GM19023 (cell line): ENCODE results near the gene KIF25.

Experiments
- ATAC-seq: cut with Tn5 transposase; IDR thresholded peaks from one replicate; pipeline ENCODE4 v1.9.1; 2021; ENCODE audit warnings: mild to moderate bottlenecking, moderate library complexity; ENCODE audit not compliant: unreplicated experiment

Gene KIF25

GRCh38 chr6:168033791-168034190 lies 36.3 kb downstream of the KIF25 start:
- ATAC-seq = no peak

- ATAC-seq = no peak
Measured at GRCh38 chr6:168034537-168034936, 37.1 kb downstream of the KIF25 start.

- ATAC-seq = no peak
Measured at GRCh38 chr6:168035098-168035660, 37.7 kb downstream of the KIF25 start.

GRCh38 chr6:168035661-168036545 lies 38.4 kb downstream of the KIF25 start:
- ATAC-seq = no peak

GRCh38 chr6:168037242-168037641 lies 39.8 kb downstream of the KIF25 start:
- ATAC-seq = no peak

- no peak for ATAC-seq
Measured at GRCh38 chr6:168037856-168038255, 40.4 kb downstream of the KIF25 start.

- no peak for ATAC-seq
Measured at GRCh38 chr6:168038576-168039140, 41.2 kb downstream of the KIF25 start.

GRCh38 chr6:168039301-168039700 lies 41.8 kb downstream of the KIF25 start:
- ATAC-seq = no peak

- ATAC-seq = no peak
Measured at GRCh38 chr6:168039849-168040248, 42.4 kb downstream of the KIF25 start.

- no peak for ATAC-seq
Measured at GRCh38 chr6:168040856-168041496, 43.5 kb downstream of the KIF25 start.

- no peak for ATAC-seq
Measured at GRCh38 chr6:168041928-168042327, 44.5 kb downstream of the KIF25 start.

GRCh38 chr6:168042426-168043192 lies 45.1 kb downstream of the KIF25 start:
- ATAC-seq = no peak

GRCh38 chr6:168043193-168043847 lies 45.8 kb downstream of the KIF25 start:
- ATAC-seq = no peak

GRCh38 chr6:168043848-168044415 lies 46.5 kb downstream of the KIF25 start:
- ATAC-seq = no peak

- no peak for ATAC-seq
Measured at GRCh38 chr6:168044521-168045130, 47.2 kb downstream of the KIF25 start.

GRCh38 chr6:168045141-168045691 lies 47.7 kb downstream of the KIF25 start:
- no peak for ATAC-seq

- ATAC-seq = no peak
Measured at GRCh38 chr6:168045706-168046620, 48.5 kb downstream of the KIF25 start.

GRCh38 chr6:168046696-168047095 lies 49.2 kb downstream of the KIF25 start:
- ATAC-seq = no peak
